ENCODE data around the gene FAM131B. TPM values are rescaled to one million over a fixed set of nuclear protein-coding genes. Genes with fewer than 3 reads are reported as not detected.
A peak's percentile ranks its signal among the peaks of the same experiment; 100 is the strongest.

FAM131B gene
- total and polyA plus RNA-seq, 9 of the 15 experiments (the other 6 are each of a cell fraction or from before 2014, with no cell fraction given) = 0.03 to 0.04 TPM; not detected in 7

DNA sequence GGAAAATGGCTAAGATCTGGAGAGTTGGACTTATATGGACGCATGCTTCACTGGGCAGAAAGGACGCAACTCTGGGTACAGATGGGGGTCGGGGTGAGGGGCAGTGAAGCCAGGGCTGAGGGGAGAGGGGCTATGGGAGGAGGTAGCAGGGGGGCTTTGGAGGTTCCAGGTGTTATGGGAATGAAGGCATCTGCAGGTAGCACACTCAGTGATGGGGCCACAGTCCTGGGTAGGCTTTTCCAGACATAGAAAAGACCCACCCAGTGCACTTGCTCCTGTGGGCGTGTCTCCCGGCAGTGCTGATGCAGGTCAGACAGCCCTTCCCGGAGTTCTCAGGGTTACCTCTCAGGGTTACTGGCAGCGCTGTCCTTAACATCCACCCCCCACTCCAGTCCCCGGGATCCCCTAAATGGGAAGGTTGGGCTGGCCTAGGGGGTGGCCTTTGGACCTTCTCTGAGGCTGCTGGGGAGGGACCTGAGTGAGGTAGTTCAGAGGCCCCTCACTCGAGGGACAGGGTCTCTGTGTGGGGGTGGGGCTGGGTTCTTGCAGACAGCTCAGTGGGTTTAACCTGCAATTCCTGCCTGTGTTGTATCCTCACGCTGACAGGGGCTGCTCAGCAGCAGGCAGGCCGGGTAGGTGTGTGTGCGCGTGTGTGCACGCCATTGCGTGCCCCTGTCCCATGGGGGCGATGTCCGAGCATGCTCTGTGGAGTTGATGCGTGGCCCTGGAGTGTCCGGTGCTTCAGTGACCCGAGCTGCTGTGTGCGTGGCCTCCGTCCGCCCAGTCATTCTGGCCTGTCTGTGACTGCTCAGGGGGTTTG is 24.9 kb upstream of the FAM131B start (continued):
- TF ChIP-seq, protein P1, sequence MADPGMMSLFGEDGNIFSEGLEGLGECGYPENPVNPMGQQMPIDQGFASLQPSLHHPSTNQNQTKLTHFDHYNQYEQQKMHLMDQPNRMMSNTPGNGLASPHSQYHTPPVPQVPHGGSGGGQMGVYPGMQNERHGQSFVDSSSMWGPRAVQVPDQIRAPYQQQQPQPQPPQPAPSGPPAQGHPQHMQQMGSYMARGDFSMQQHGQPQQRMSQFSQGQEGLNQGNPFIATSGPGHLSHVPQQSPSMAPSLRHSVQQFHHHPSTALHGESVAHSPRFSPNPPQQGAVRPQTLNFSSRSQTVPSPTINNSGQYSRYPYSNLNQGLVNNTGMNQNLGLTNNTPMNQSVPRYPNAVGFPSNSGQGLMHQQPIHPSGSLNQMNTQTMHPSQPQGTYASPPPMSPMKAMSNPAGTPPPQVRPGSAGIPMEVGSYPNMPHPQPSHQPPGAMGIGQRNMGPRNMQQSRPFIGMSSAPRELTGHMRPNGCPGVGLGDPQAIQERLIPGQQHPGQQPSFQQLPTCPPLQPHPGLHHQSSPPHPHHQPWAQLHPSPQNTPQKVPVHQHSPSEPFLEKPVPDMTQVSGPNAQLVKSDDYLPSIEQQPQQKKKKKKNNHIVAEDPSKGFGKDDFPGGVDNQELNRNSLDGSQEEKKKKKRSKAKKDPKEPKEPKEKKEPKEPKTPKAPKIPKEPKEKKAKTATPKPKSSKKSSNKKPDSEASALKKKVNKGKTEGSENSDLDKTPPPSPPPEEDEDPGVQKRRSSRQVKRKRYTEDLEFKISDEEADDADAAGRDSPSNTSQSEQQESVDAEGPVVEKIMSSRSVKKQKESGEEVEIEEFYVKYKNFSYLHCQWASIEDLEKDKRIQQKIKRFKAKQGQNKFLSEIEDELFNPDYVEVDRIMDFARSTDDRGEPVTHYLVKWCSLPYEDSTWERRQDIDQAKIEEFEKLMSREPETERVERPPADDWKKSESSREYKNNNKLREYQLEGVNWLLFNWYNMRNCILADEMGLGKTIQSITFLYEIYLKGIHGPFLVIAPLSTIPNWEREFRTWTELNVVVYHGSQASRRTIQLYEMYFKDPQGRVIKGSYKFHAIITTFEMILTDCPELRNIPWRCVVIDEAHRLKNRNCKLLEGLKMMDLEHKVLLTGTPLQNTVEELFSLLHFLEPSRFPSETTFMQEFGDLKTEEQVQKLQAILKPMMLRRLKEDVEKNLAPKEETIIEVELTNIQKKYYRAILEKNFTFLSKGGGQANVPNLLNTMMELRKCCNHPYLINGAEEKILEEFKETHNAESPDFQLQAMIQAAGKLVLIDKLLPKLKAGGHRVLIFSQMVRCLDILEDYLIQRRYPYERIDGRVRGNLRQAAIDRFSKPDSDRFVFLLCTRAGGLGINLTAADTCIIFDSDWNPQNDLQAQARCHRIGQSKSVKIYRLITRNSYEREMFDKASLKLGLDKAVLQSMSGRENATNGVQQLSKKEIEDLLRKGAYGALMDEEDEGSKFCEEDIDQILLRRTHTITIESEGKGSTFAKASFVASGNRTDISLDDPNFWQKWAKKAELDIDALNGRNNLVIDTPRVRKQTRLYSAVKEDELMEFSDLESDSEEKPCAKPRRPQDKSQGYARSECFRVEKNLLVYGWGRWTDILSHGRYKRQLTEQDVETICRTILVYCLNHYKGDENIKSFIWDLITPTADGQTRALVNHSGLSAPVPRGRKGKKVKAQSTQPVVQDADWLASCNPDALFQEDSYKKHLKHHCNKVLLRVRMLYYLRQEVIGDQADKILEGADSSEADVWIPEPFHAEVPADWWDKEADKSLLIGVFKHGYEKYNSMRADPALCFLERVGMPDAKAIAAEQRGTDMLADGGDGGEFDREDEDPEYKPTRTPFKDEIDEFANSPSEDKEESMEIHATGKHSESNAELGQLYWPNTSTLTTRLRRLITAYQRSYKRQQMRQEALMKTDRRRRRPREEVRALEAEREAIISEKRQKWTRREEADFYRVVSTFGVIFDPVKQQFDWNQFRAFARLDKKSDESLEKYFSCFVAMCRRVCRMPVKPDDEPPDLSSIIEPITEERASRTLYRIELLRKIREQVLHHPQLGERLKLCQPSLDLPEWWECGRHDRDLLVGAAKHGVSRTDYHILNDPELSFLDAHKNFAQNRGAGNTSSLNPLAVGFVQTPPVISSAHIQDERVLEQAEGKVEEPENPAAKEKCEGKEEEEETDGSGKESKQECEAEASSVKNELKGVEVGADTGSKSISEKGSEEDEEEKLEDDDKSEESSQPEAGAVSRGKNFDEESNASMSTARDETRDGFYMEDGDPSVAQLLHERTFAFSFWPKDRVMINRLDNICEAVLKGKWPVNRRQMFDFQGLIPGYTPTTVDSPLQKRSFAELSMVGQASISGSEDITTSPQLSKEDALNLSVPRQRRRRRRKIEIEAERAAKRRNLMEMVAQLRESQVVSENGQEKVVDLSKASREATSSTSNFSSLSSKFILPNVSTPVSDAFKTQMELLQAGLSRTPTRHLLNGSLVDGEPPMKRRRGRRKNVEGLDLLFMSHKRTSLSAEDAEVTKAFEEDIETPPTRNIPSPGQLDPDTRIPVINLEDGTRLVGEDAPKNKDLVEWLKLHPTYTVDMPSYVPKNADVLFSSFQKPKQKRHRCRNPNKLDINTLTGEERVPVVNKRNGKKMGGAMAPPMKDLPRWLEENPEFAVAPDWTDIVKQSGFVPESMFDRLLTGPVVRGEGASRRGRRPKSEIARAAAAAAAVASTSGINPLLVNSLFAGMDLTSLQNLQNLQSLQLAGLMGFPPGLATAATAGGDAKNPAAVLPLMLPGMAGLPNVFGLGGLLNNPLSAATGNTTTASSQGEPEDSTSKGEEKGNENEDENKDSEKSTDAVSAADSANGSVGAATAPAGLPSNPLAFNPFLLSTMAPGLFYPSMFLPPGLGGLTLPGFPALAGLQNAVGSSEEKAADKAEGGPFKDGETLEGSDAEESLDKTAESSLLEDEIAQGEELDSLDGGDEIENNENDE (IDR thresholded peaks at IDR 0.05; ENCODE audit: low read depth, low read length) = peak; percentile 24
- TF ChIP-seq EWSR1 (IDR thresholded peaks at IDR 0.05; ENCODE audit: borderline replicate concordance, low read depth, partially characterized antibody) (no peak), RCOR1 (IDR thresholded peaks at IDR 0.05; ENCODE audit: borderline replicate concordance in 1 of 2, low read depth in 2 of 2, low read length in 2 of 2) (no peak), RFX7 (CRISPR knock-in tag; IDR thresholded peaks at IDR 0.05) (no peak), SNRNP70 (optimal IDR thresholded peaks at IDR 0.05; ENCODE audit: low read depth, low read length) (no peak), SRSF1 (IDR thresholded peaks at IDR 0.05; ENCODE audit: low read depth, low read length) (no peak), SMAD1 (IDR thresholded peaks at IDR 0.05; ENCODE audit: low read depth, low read length, partially characterized antibody) (no peak), SIN3A (IDR thresholded peaks at IDR 0.05; ENCODE audit: borderline replicate concordance in 2 of 2, control insufficient read depth in 1 of 2, low read depth in 2 of 2, low read length in 2 of 2) (no peak), ELF1 (tag; IDR thresholded peaks at IDR 0.05) (no peak), SREBF2 (CRISPR knock-in tag; IDR thresholded peaks at IDR 0.05) (no peak), ZNF143 (CRISPR knock-in tag; IDR thresholded peaks at IDR 0.05) (peak; percentile 17; the same call in 1 of the 2 replicates), ZNF140 (CRISPR knock-in tag; IDR thresholded peaks at IDR 0.05) (no peak)
- TF ChIP-seq, protein P2, sequence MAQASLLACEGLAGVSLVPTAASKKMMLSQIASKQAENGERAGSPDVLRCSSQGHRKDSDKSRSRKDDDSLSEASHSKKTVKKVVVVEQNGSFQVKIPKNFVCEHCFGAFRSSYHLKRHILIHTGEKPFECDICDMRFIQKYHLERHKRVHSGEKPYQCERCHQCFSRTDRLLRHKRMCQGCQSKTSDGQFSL (CRISPR knock-in tag; IDR thresholded peaks at IDR 0.05) = no peak
- TF ChIP-seq, protein P2 (tag; IDR thresholded peaks at IDR 0.05) = no peak
